Prostate gland (tissue), 2 donors: ENCODE results near the gene TP63. TPM values are rescaled to one million over a fixed set of nuclear protein-coding genes. Genes with fewer than 3 reads are reported as not detected.

ENCODE experiments used
- DNase-seq: peaks from one replicate; pipeline ENCODE4 v3.0.0-alpha.2; 2019; ENCODE audit warnings: low spot score
- H3K27ac ChIP-seq, 2 donors: fragments of 200-600 bp; sonication (generic); 2 replicates each; pipeline ENCODE4 v1.5.1; 2017 to 2019
- H3K27me3 ChIP-seq: fragments of 200-600 bp; sonication (generic); replicated peaks from 2 replicates; pipeline ENCODE4 v1.5.1; 2019; ENCODE audit not compliant: insufficient read depth
- H3K36me3 ChIP-seq, 2 donors: fragments of 200-600 bp; sonication (generic); 1 replicate in 1 of 2; 2 replicates in 1 of 2; pipeline versions ENCODE4 v1.5.1 to v1.8.1; 2017 to 2019
- H3K4me1 ChIP-seq: fragments of 200-600 bp; sonication (generic); replicated peaks from 2 replicates; pipeline ENCODE4 v1.5.1; 2019
- H3K4me3 ChIP-seq, 2 donors: fragments of 200-600 bp; sonication (generic); 2 replicates each; pipeline ENCODE4 v1.5.1; 2017 to 2019
- H3K9me3 ChIP-seq: fragments of 200-600 bp; sonication (generic); 2 replicates; pipeline ENCODE4 v1.5.1; 2017
- POLR2A ChIP-seq: fragments of 450-650 bp; IDR thresholded peaks from one replicate; pipeline ENCODE4 v1.6.1; 2016; ENCODE audit warnings: antibody characterized with exemption, mild to moderate bottlenecking
- POLR2AphosphoS5 ChIP-seq: sonication (generic); formaldehyde crosslinking; IDR thresholded peaks from one replicate; pipeline ENCODE4 v1.6.1; 2017; ENCODE audit warnings: antibody characterized with exemption
- WGBS: methylation state at CpG from one replicate; pipeline ENCODE4 v1.1.5; 2018; 5-methylcytosine and 5-hydroxymethylcytosine counted together
- intact Hi-C: fragments of 100-400 bp; cut with DNase I; formaldehyde crosslinking; loops from one replicate; pipeline ENCODE4 v1.14.2; 2022
- total RNA-seq, 2 donors: library from RNA; depleted of rRNA; stranded (reverse); fragments of >200 nt; gene quantifications; one replicate each; pipeline ENCODE4 v1.1.0, GENCODE V29; 2016
- TF ChIP-seq, protein P1 (sequence below), 4 experiments: fragments of 200-600 bp in 2 of 4; fragments of 450-650 bp in 2 of 4; sonication (generic) in 2 of 4; IDR thresholded peaks; 1 replicate in 3 of 4; 2 replicates in 1 of 4; pipeline ENCODE4 v1.5.1; 2016 to 2019; ENCODE audit warnings: antibody characterized with exemption in 4 of 4, mild to moderate bottlenecking in 2 of 4, moderate library complexity in 2 of 4

TP63 gene
- total RNA-seq, 2 donors from 2014 or later, result 39.9 to 67.5 TPM

GRCh38 chr3:189820365-189820720, 189.2 kb downstream of the TP63 start:
- H3K27me3 ChIP-seq, result no peaks in the 10 kb centered on the region
- intact Hi-C loops, result no loop called here
- WGBS, result 69% methylated on average over 2 of the region's 2 CpGs
- TF ChIP-seq POLR2AphosphoS5 (no peak), POLR2A (no peak)
- TF ChIP-seq, protein P1, sequence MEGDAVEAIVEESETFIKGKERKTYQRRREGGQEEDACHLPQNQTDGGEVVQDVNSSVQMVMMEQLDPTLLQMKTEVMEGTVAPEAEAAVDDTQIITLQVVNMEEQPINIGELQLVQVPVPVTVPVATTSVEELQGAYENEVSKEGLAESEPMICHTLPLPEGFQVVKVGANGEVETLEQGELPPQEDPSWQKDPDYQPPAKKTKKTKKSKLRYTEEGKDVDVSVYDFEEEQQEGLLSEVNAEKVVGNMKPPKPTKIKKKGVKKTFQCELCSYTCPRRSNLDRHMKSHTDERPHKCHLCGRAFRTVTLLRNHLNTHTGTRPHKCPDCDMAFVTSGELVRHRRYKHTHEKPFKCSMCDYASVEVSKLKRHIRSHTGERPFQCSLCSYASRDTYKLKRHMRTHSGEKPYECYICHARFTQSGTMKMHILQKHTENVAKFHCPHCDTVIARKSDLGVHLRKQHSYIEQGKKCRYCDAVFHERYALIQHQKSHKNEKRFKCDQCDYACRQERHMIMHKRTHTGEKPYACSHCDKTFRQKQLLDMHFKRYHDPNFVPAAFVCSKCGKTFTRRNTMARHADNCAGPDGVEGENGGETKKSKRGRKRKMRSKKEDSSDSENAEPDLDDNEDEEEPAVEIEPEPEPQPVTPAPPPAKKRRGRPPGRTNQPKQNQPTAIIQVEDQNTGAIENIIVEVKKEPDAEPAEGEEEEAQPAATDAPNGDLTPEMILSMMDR (IDR thresholded peaks at IDR 0.05), result no peak
- H3K4me1 ChIP-seq, result no peaks in the 10 kb centered on the region
- DNase-seq, result no peak
- no peak overlapping the region for H3K27ac ChIP-seq
- H3K4me3 ChIP-seq, result no peak overlapping the region
- H3K36me3 ChIP-seq, result no peaks in the 10 kb centered on the region
- no peaks in the 10 kb centered on the region for H3K9me3 ChIP-seq

- Histone ChIP-seq H3K36me3 (no peaks in the 10 kb centered on the region), H3K4me1 (no peaks in the 10 kb centered on the region), H3K9me3 (no peaks in the 10 kb centered on the region), H3K27me3 (no peaks in the 10 kb centered on the region), H3K4me3 (no peak overlapping the region), H3K27ac (no peak overlapping the region)
- WGBS, result 70% methylated on average over 4 of the region's 4 CpGs
- TF ChIP-seq, protein P1 (IDR thresholded peaks at IDR 0.05), result no peak
- no peak for TF ChIP-seq POLR2A
- no peak for TF ChIP-seq POLR2AphosphoS5
- no peak for DNase-seq
- intact Hi-C loops, result no loop called here
These were observed 190.1 kb downstream of the TP63 start for GRCh38 chr3:189821262-189821661.

- 92% methylated on average over 3 of the region's 3 CpGs for WGBS
- Histone ChIP-seq H3K36me3 (no peaks in the 10 kb centered on the region), H3K27ac (no peak overlapping the region), H3K27me3 (no peaks in the 10 kb centered on the region), H3K4me3 (no peak overlapping the region), H3K9me3 (no peaks in the 10 kb centered on the region), H3K4me1 (no peaks in the 10 kb centered on the region)
- TF ChIP-seq POLR2AphosphoS5 (no peak), POLR2A (no peak)
- TF ChIP-seq, protein P1 (IDR thresholded peaks at IDR 0.05), result no peak
- no peak for DNase-seq
- intact Hi-C loops, result no loop called here
These were observed 191.5 kb downstream of the TP63 start for GRCh38 chr3:189822726-189823125.

DNA sequence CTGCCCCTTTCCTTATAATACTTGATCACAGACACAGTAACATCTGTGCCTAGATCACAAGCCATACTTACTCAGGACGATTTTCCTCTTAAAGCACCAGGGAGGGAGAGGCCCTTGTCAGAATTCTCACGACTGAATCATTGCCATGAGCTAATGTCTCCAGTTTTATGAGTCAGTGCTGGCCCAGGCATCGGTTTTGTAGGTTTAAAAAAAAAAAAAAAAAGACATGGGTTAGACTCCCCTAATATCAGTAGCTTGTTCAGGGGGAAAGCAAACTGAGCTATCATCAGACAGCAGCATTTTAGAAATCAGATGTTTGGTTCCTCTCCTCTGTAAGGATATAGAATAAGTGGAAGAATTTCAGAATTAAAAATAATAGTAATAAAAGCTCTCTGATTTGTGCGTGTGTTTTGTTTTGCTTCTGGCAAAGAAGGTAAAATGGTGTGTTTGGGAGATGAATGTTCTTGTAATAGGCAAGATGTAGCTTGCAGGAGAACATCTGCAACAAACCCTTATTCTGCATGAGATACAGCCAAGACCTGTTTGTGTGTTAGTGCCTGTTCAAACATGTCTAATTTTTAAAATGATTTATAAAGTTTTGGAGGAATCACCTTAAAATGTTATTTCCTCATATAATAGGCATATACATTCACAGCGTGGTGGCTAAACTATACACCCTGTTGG, 193.6 kb downstream of the TP63 start:
- TF ChIP-seq POLR2A, result no peak
- TF ChIP-seq, protein P1 (IDR thresholded peaks at IDR 0.05), result no peak
- no peak for TF ChIP-seq POLR2AphosphoS5
- no peaks in the 10 kb centered on the region for H3K9me3 ChIP-seq
- peak; percentile 53 for DNase-seq
- peak overlapping the region; percentile 18 to 53 for H3K27ac ChIP-seq
- no peaks in the 10 kb centered on the region for H3K36me3 ChIP-seq
- WGBS, result 26% methylated on average over 5 of the region's 5 CpGs
- no peak overlapping the region for H3K4me3 ChIP-seq
- no peaks in the 10 kb centered on the region for H3K27me3 ChIP-seq
- no peaks in the 10 kb centered on the region for H3K4me1 ChIP-seq
- intact Hi-C loops, result no loop called here

- no peak for DNase-seq
- Histone ChIP-seq H3K27me3 (no peaks in the 10 kb centered on the region), H3K36me3 (no peaks in the 10 kb centered on the region), H3K4me3 (no peak overlapping the region), H3K27ac (no peak overlapping the region), H3K9me3 (no peaks in the 10 kb centered on the region), H3K4me1 (no peaks in the 10 kb centered on the region)
- intact Hi-C loops, result no loop called here
- WGBS, result 80% methylated on average over 3 of the region's 3 CpGs
- no peak for TF ChIP-seq POLR2AphosphoS5
- TF ChIP-seq, protein P1 (IDR thresholded peaks at IDR 0.05), result no peak
- no peak for TF ChIP-seq POLR2A
These were observed 195.4 kb downstream of the TP63 start for GRCh38 chr3:189826566-189826965.
